Right lung (tissue), 5 donors: Measurements from ENCODE around the gene UNC13B. TPM values are rescaled to one million over a fixed set of nuclear protein-coding genes. Genes with fewer than 3 reads are reported as not detected.

ENCODE experiments used
- DNase-seq, 2 donors: peaks; one replicate each; pipeline ENCODE4 v3.0.0-alpha.2; 2013
- polyA plus RNA-seq, 5 donors: library from polyadenylated mRNA; unstranded; fragments of 120-200 nt; gene quantifications; one replicate each; pipeline versions ENCODE4 v1.2.1 to v1.2.3, GENCODE V29; 2013; ENCODE audit warnings: inconsistent platforms in 1 of 5, low replicate concordance in 1 of 5; ENCODE audit not compliant: insufficient read length in 5 of 5, insufficient read depth in 1 of 5

Gene UNC13B
- polyA plus RNA-seq, 5 donors = 70.4 to 90.4 (median 79.8) TPM

GRCh38 chr9:35272989-35273388 is 111.2 kb downstream of the UNC13B start:
- DNase-seq = no peak

DNA sequence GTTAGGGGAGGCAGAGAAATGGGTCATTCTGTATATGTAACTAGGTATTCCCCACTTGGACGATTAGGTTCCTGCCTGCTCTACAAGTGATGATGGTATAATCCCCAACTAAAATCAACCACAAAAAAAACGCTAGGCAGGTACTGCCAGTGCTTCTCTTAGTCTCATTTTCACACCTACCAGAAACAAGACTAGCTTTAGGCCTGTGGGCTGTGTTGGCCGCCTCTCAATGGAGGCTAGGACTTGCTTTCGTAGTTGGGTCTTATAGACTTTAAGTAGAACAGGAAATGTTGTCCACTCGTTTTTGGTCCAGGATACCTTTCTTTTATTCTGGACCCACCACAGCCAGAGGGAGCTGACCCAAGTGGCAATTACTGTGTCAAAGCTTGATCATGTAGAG is 111.8 kb downstream of the UNC13B start:
- no peak for DNase-seq

DNA sequence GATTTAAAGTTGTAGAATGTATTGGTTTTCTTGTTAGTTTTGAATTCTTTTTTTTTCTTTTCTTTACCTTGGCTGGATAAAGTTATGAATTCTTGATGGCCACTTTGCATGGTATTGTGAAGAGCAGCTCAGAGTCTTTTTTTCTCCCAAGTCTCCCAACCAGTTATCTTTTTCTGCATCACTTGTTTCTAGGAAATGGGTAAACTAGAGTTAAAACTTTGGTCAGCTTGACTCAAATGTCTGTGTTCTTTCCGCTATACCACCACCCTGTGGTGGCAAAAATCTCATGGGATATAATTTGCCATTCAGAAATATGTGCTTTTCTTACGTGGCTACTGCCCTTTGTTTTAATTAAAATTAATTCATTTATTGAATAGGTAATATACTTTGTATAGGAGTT is 113.2 kb downstream of the UNC13B start:
- no peak for DNase-seq

DNA sequence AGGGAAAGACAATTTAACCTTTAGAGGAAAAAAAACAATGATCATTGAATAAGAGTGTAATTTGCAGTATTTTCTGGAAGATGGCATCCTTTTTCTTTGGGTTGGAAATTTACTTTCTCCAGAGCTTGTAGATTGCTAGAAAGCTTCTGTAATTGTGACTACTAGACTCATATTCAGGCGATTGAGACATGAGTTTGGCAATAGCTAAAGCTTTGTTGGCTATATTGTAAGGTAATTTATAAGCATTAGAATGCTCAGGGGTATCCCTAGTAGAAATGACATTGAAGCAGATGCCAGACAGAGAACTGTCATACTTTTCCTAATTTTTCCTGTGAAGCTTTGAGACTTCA is 115.3 kb downstream of the UNC13B start:
- no peak for DNase-seq

DNA sequence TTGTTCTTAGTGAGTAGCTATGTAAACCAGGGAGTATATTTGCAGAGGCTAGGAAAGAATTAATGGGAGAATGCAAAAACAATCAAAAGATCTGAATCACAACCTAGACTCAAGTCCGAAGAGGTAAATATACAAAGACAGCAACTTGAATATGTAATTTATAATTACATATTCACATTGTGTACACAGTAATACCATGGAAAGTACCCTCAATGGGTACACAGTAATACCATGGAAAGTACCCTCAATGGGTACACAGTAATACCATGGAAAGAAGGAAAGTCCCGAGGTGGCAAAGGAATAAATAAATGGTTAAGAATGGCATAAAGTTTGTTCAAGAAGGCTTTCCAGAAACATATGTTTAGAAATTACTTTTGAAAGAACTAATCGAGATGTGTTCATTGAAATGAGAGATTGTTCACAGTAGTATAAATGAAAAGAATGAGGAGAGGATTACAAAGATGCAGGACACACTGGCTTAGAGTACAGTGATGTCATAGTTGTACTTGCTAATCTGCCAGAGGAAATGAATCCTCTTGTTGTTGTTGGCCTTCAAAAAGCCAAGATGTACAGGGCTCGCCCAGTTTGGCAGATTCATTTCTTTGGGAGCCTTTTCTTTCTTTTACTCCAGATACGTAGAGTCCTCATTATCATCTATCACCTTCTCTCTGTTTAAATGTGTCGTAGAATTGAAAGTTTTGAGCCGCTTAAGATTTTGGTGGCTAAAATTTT is 116.0 kb downstream of the UNC13B start:
- DNase-seq = no peak

DNA sequence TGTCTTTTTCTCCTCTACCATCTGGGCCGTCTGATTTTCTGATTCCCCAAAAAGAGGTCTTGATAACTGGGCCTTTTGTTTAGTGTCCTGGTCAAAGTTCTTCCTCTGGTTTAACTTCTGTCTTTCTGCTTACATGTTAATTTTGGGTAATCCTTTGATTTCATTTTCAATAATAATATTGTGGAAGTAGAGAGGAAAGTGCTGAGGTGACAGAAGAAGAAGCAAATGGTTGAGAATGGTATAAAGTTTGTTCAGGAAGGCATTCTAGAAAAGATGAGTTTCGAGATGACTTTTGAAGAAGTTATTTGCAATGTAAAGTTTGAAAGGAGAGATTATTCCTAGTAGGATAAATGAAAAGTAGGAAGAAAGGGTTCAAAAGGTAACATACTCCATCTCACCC is 118.1 kb downstream of the UNC13B start:
- DNase-seq = no peak

DNA sequence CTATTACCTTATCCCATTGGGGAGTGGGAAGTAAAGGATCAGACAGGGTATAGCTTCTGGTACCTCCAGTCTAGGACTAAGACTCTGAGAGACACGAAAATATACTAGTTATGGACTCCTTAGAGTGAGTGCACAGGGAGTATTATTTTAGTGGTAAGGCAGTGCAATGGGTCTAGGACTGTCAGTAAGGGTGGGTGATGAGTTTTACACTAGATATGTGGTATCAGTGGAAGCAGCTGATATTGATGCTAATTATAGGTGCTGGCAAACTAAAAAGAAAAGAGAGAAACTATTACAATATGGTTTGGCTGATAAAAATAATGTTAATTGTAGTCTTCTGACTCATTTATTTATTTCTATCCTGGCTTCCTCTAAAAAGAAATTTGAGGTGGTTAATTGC is 118.6 kb downstream of the UNC13B start:
- no peak for DNase-seq

DNA sequence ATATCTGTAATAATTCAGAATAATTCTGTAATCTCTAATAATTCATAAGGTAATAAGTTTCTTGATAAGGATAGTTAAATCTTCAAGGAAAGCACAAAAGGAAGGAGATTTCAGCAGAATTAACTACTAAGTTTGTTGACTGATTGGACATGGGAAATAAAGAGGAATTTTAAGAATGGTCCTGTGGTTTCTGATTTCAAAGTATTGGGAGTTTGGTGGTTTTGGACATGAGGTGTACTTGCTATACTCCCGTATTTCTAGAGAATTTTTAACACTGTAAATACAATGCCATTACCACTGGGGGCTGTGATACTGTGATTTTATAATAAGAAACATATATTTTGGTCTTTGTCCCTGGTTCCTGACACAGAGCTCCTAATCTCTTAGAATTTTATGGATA is 123.9 kb downstream of the UNC13B start:
- DNase-seq = no peak

GRCh38 chr9:35286381-35286780 is 124.6 kb downstream of the UNC13B start:
- DNase-seq = no peak

DNA sequence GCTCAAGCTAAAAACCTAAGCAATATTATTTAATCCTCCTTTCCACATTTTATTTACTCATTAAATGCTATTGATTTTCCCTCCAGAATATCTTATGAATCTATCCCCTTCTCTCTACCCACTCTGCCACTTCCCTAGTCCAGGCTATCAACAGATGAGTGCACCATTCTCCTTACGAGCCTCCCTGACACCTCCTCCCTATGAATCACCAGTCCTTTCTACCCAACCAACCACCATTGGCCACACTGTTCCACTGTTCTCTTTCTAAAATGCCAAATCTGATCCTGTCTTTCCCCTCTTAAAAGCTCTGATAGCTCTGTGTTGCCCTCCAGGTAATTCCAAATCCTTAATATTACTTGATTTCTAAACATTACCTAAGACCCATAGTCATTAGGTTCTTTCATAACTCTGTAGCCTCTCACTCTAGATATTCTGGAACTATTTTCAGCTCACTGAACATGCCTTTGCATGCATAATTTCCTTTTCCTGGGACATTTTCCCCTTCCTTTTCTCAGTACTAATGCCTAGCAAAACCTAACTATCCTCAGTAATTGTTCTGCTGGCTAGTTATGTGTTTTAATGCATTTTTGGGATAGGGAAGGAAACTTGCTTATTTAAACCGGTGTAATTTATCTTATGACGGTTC is 126.3 kb downstream of the UNC13B start:
- DNase-seq = no peak

DNA sequence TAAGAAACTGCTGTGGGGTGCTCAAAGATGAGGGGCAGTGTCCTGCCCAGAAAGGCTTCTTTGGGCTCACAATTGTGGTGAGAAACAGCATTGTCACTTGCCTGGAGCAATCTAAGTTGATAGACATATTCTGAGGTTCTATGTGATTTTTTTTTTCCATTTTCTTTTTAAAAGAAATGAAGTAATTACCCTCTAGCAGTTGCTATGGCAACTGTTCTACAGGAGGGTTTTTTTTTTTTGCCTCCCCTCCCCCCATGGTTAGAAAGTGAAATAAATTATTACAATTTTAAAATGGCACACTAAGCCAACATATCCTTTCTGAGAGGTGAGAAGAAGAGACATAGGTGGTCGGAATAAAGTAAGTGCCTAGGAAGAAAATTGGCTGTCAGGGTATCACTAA is 127.0 kb downstream of the UNC13B start:
- DNase-seq = no peak

DNA sequence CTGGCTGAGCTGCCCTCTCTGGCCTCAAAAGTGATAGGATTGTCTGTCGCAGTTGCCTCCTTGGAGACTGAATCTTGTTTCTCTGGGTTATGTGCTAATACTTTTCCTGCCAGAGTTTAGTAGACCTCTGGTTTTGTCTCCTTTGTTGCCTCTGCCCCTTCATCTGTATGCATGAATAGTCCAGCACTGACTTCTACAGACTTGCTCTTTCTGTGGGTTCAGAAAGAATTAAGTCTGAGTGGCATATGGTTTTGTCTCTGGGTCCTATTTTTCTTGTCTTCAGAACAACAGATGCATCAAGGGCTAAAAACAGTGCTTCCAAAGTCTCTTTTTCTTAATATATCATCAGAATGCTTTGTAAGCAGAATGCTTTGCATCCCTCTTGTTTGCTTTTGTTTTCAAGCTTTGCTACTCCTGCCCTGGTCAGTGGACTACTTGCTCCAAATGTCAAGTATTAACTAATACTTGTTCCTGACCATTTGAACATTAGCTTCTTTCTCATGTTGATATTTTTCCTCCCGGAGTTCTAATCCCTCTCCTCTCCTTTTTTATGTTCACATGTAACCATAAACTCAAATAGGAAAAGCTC is 131.7 kb downstream of the UNC13B start:
- DNase-seq = no peak

GRCh38 chr9:35294066-35294465 is 132.3 kb downstream of the UNC13B start:
- DNase-seq = no peak

GRCh38 chr9:35294556-35294955 is 132.7 kb downstream of the UNC13B start:
- DNase-seq = no peak

DNA sequence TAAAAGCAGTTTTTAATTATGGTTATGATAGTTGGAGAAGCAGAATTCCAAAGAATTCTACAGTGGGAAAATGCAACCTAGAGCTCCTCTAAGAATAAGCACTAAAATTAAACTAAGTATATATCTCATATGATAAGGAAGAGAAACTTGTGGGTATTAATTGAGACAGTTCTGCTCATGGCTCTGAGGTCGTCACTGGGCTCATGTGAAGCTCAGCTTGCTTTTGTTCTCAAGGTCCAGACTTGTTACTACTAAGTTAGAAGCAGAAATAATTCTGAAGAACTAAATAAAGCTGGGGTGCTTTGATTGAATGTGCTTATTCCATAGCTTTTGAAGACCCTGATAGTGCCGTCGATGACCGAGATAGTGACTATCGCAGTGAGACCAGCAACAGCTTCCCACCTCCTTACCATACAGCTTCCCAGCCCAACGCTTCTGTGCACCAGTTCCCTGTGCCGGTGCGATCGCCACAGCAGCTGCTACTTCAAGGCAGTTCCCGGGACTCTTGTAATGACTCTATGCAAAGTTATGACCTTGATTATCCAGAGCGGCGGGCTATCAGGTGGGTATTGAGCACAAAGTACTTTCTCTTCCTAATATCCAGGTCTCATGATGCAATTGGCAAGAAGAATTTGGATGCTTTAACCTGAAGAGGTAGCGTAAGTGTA is 133.7 kb downstream of the UNC13B start:
- DNase-seq = no peak

DNA sequence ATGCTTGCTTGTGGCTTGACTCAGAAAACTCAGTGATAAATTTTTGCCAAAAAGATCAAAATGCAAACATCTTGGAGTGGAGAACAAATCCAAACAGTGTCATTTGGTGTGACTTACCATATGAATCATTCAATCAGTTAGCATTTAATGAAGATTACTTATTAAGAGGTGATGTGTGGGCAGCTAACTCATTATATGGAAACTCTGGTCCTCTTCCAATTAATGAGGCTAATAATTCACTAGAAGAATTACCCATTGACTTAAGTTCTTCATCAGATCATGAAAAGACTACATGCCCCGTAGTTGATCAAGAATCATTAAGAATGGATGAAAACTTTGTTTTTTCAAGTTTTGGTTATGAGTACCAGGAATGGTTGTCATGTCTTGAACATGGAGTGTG is 141.8 kb downstream of the UNC13B start:
- no peak for DNase-seq

DNA sequence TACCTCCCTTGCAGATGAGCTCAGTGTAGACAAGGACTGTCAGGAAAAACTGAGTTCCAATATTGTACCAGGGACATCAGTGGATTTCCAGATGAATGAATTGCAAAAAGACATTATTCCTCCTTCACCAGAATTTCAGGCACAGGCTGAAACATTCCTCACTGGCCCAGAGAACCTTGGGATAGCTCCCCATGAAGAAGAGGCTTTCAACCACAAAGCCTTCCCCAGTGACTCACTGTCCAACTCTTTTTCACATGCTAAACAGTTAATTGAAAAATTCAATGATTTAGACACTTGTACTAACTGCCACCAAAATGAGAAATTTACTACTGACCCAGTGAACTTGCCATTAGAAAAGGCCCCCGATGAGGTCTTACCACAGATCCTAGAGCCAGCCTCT is 144.5 kb downstream of the UNC13B start:
- DNase-seq = no peak

GRCh38 chr9:35308316-35308715 is 146.5 kb downstream of the UNC13B start:
- DNase-seq = no peak

- no peak for DNase-seq
These were observed 150.3 kb downstream of the UNC13B start for GRCh38 chr9:35311891-35312639.

- no peak for DNase-seq
These were observed 151.7 kb downstream of the UNC13B start for GRCh38 chr9:35313460-35313859.

GRCh38 chr9:35313916-35314315 is 152.1 kb downstream of the UNC13B start:
- DNase-seq = no peak

GRCh38 chr9:35318741-35319140 is 156.9 kb downstream of the UNC13B start:
- DNase-seq = no peak
